A673 (cell line): ENCODE measurements around the gene VAT1L. TPM values are rescaled to one million over a fixed set of nuclear protein-coding genes. Genes with fewer than 3 reads are reported as not detected.

Experiments
- BruUV-seq: library from RNA; stranded (reverse); fragments of 400-500 nt; replicated peaks from 2 replicates; lab custom pipeline; 2021; lab: Mats Ljungman, UMichigan
- CTCF ChIA-PET: fragments of 300-600 bp; sonication (Branson Sonifier 250); formaldehyde crosslinking; loops from one replicate; lab custom pipeline; 2022; ENCODE audit warnings: antibody characterized with exemption; lab: Charles Lee
- POLR2A ChIA-PET: fragments of 300-600 bp; sonication (Branson Sonifier 250); formaldehyde crosslinking; loops from one replicate; lab custom pipeline; 2022; ENCODE audit warnings: antibody characterized with exemption; ENCODE audit not compliant: low non-redundant PET; lab: Charles Lee
- DNase-seq: peaks from one replicate; pipeline ENCODE4 v3.0.0-alpha.2; 2015; ENCODE audit warnings: low spot score
- H3K27ac ChIP-seq: fragments of 200-600 bp; sonication (generic); 2 replicates; pipeline ENCODE4 v1.5.1; 2016; ENCODE audit warnings: mixed run types, low read depth, mild to moderate bottlenecking, mixed read lengths, antibody characterized with exemption, low read length; ENCODE audit not compliant: poor library complexity, severe bottlenecking
- H3K27me3 ChIP-seq: fragments of 200-600 bp; sonication (generic); replicated peaks from 2 replicates; pipeline ENCODE4 v1.6.1; 2017; ENCODE audit warnings: mixed run types, low read depth, mild to moderate bottlenecking, mixed read lengths, antibody characterized with exemption, low read length; ENCODE audit not compliant: insufficient read depth, poor library complexity
- H3K36me3 ChIP-seq: fragments of 200-600 bp; sonication (generic); 2 replicates; pipeline ENCODE4 v1.6.1; 2016; ENCODE audit warnings: mixed run types, mild to moderate bottlenecking, mixed read lengths, antibody characterized with exemption, low read length; ENCODE audit not compliant: insufficient read depth, poor library complexity, severe bottlenecking
- H3K4me1 ChIP-seq: fragments of 200-600 bp; sonication (generic); 2 replicates; pipeline ENCODE4 v1.6.1; 2017; ENCODE audit warnings: mixed run types, mild to moderate bottlenecking, mixed read lengths, antibody characterized with exemption, low read length; ENCODE audit not compliant: insufficient read depth, poor library complexity, severe bottlenecking
- H3K4me3 ChIP-seq: fragments of 200-600 bp; sonication (generic); 2 replicates; pipeline ENCODE4 v1.5.1; 2016; ENCODE audit warnings: low read depth, mixed run types, mild to moderate bottlenecking, mixed read lengths, low read length; ENCODE audit not compliant: poor library complexity, severe bottlenecking
- H3K9me3 ChIP-seq: fragments of 200-600 bp; sonication (generic); 2 replicates; pipeline ENCODE4 v1.6.1; 2016; ENCODE audit warnings: mixed run types, low read depth, mild to moderate bottlenecking, mixed read lengths, antibody characterized with exemption, low read length; ENCODE audit not compliant: poor library complexity, severe bottlenecking
- CTCF ChIP-seq: fragments of 300-800, 200-600 bp; sonication (generic); conservative IDR thresholded peaks from 2 replicates; pipeline ENCODE4 v1.5.1; 2017; ENCODE audit warnings: low read depth, mild to moderate bottlenecking, antibody characterized with exemption, low read length, moderate library complexity, mixed read lengths
- EZH2 ChIP-seq: fragments of 200-600 bp; sonication (generic); IDR thresholded peaks from 2 replicates; pipeline ENCODE4 v1.6.1; 2017; ENCODE audit warnings: borderline replicate concordance, low read depth, mild to moderate bottlenecking, mixed read lengths, antibody characterized with exemption, low read length; ENCODE audit not compliant: poor library complexity, severe bottlenecking
- intact Hi-C: fragments of 100-400 bp; cut with micrococcal nuclease; formaldehyde crosslinking; loops from one replicate; pipeline ENCODE4 v1.10.0; 2022; ENCODE audit not compliant: unreplicated experiment
- total RNA-seq: library from RNA; stranded (reverse); gene quantifications from 2 replicates; pipeline ENCODE4 v1.2.3, GENCODE V29; 2021

The VAT1L gene
- total RNA-seq, 1 experiment from 2014 or later, result 0.09 TPM

- Histone ChIP-seq H3K4me3 (no peak overlapping the region), H3K9me3 (no peaks in the 10 kb centered on the region), H3K27me3 (no peaks in the 10 kb centered on the region), H3K27ac (no peak overlapping the region), H3K36me3 (no peaks in the 10 kb centered on the region), H3K4me1 (no peaks in the 10 kb centered on the region)
- ChIA-PET POLR2A (no interaction called here), CTCF (no interaction called here)
- TF ChIP-seq EZH2 (no peak), CTCF (no peak)
- BruUV-seq, result no TSS peak
- DNase-seq, result peak; percentile 12
- intact Hi-C loops, result no loop called here
Observed at GRCh38 chr16:77896415-77897128, 108.2 kb downstream of the VAT1L start.

GRCh38 chr16:77897129-77897437, 108.7 kb downstream of the VAT1L start:
- CTCF ChIA-PET, result no interaction called here
- no peaks in the 10 kb centered on the region for H3K27me3 ChIP-seq
- no peak overlapping the region for H3K27ac ChIP-seq
- BruUV-seq, result no TSS peak
- H3K36me3 ChIP-seq, result no peaks in the 10 kb centered on the region
- no peaks in the 10 kb centered on the region for H3K9me3 ChIP-seq
- POLR2A ChIA-PET, result no interaction called here
- DNase-seq, result no peak
- H3K4me3 ChIP-seq, result no peak overlapping the region
- no peaks in the 10 kb centered on the region for H3K4me1 ChIP-seq
- TF ChIP-seq EZH2 (no peak), CTCF (no peak)
- intact Hi-C loops, result no loop called here

GRCh38 chr16:77897831-77898605, 109.7 kb downstream of the VAT1L start:
- H3K4me1 ChIP-seq, result no peaks in the 10 kb centered on the region
- BruUV-seq, result no TSS peak
- H3K27ac ChIP-seq, result no peak overlapping the region
- no peak overlapping the region for H3K4me3 ChIP-seq
- no peaks in the 10 kb centered on the region for H3K27me3 ChIP-seq
- intact Hi-C loops, result no loop called here
- no peak for DNase-seq
- POLR2A ChIA-PET, result no interaction called here
- CTCF ChIA-PET, result no interaction called here
- no peak for TF ChIP-seq CTCF
- TF ChIP-seq EZH2, result no peak
- H3K9me3 ChIP-seq, result no peaks in the 10 kb centered on the region
- no peaks in the 10 kb centered on the region for H3K36me3 ChIP-seq
